GM12864 (cell line): Measurements from ENCODE around the gene TSPAN13.

ENCODE experiments used
- DNase-seq: peaks from one replicate; pipeline ENCODE4 v3.0.0-alpha.2; 2011; ENCODE audit warnings: low read depth
- H3K4me3 ChIP-seq: 2 replicates; pipeline ENCODE4 v1.5.1; 2011; ENCODE audit warnings: mild to moderate bottlenecking, low read depth, low read length, control low read depth
- CTCF ChIP-seq: IDR thresholded peaks from 2 replicates; pipeline ENCODE4 v1.5.1; 2011; ENCODE audit warnings: low read depth, mild to moderate bottlenecking, moderate library complexity, low read length, control low read depth, inconsistent platforms; ENCODE audit errors: missing control alignments

TSPAN13 gene

GRCh38 chr7:16791905-16792698 lies 38.5 kb downstream of the TSPAN13 start:
- DNase-seq: no peak

GRCh38 chr7:16794986-16795385 lies 41.4 kb downstream of the TSPAN13 start:
- H3K4me3 ChIP-seq: no peak overlapping the region
- TF ChIP-seq CTCF: no peak
- no peak for DNase-seq

More at GRCh38 chr7:16791905-16792698, 38.5 kb downstream of the TSPAN13 start:
- TF ChIP-seq CTCF: no peak
- H3K4me3 ChIP-seq: no peak overlapping the region

- no peak for TF ChIP-seq CTCF
- no peak for DNase-seq
- H3K4me3 ChIP-seq: no peak overlapping the region
Measured at GRCh38 chr7:16795624-16796023, 42.1 kb downstream of the TSPAN13 start.

GRCh38 chr7:16801111-16801542 lies 47.6 kb downstream of the TSPAN13 start:
- peak; percentile 33 for TF ChIP-seq CTCF
- H3K4me3 ChIP-seq: no peak overlapping the region
- no peak for DNase-seq

GRCh38 chr7:16801579-16801978 lies 48.0 kb downstream of the TSPAN13 start:
- no peak for TF ChIP-seq CTCF
- no peak for DNase-seq
- H3K4me3 ChIP-seq: no peak overlapping the region

- DNase-seq: no peak
- no peak for TF ChIP-seq CTCF
- no peak overlapping the region for H3K4me3 ChIP-seq
Measured at GRCh38 chr7:16803125-16803524, 49.6 kb downstream of the TSPAN13 start.

DNA sequence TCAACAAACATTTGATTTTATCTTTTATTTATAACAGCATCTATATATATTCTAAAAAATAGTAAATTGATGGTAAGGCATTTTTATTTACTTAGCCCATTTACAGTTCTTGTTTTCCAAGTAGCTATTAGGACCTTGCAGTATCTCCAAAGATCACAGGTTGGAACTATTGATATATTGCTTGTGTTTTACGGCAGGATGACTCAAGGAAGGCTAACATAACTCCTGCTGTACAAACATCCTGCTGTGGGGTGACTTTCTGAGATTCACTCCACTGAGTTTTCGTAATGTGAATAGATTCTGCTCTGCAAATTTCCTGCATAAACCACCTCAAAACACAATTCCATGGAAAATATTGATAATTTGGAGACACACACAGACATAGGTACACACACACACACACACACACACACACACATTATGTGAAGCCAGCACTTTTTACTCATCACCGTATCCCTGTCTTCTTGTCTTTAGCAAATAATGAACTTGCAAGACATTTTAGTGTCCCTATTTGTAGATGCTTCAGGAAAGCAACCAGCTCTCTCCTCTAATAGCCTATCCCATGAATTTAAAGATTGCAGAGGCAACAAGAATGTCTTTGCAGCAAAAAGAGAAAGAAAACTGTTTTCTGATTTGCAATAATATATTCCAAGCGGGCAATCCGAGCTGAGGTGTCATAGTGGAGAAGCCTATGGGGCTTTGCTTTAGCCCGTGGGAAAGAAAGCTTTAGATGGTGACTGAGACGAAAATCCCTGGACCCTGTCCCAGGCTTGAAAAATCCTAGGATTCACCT lies 50.5 kb downstream of the TSPAN13 start:
- DNase-seq: no peak
- no peak for TF ChIP-seq CTCF
- no peak overlapping the region for H3K4me3 ChIP-seq
